LHCN-M2 (cell line): Measurements from ENCODE around the gene SLC17A4. TPM values are rescaled to one million over a fixed set of nuclear protein-coding genes. Genes with fewer than 3 reads are reported as not detected.

Experiments used
- DNase-seq: peaks from one replicate; pipeline ENCODE4 v3.0.0-alpha.2; 2012; ENCODE audit warnings: low read depth
- polyA plus RNA-seq: library from polyadenylated mRNA; unstranded; fragments of >200 nt; gene quantifications from one replicate; pipeline ENCODE4 v1.2.1, GENCODE V29; 2012; ENCODE audit warnings: missing spikeins
- total RNA-seq: library from RNA; depleted of rRNA; stranded (reverse); fragments of >200 nt; gene quantifications from 2 replicates; pipeline ENCODE4 v1.2.3, GENCODE V29; 2014; rRNA removed

SLC17A4 gene, protein sequence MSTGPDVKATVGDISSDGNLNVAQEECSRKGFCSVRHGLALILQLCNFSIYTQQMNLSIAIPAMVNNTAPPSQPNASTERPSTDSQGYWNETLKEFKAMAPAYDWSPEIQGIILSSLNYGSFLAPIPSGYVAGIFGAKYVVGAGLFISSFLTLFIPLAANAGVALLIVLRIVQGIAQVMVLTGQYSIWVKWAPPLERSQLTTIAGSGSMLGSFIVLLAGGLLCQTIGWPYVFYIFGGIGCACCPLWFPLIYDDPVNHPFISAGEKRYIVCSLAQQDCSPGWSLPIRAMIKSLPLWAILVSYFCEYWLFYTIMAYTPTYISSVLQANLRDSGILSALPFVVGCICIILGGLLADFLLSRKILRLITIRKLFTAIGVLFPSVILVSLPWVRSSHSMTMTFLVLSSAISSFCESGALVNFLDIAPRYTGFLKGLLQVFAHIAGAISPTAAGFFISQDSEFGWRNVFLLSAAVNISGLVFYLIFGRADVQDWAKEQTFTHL
- not detected in 2 replicates for total RNA-seq
- polyA plus RNA-seq, result not detected

DNA sequence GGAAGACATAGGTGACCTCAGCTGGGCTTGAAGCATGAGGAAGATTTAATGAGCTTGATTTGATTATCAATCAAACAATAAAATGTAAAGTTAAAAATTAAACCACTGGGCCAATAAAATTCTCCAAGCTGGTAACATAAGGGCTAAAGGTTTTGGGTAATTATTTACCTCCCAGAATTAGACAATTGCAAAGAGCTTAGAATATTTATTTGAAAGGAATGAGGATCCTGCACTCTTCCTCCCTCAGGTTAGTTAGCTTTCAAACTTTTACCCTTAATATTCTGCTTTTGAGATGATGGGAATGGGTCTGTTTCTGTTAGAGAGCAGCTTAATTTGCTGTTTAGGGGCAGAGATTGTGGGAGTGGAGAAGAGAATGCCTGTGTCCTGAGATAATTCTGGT lies at the start of gene SLC17A4:
TSS of gene SLC17A4 (plus strand) at position 208 of the 400 bp plus-strand sequence. CDS start 7,221 bp downstream, outside the sequence.
- no peak for DNase-seq

DNA sequence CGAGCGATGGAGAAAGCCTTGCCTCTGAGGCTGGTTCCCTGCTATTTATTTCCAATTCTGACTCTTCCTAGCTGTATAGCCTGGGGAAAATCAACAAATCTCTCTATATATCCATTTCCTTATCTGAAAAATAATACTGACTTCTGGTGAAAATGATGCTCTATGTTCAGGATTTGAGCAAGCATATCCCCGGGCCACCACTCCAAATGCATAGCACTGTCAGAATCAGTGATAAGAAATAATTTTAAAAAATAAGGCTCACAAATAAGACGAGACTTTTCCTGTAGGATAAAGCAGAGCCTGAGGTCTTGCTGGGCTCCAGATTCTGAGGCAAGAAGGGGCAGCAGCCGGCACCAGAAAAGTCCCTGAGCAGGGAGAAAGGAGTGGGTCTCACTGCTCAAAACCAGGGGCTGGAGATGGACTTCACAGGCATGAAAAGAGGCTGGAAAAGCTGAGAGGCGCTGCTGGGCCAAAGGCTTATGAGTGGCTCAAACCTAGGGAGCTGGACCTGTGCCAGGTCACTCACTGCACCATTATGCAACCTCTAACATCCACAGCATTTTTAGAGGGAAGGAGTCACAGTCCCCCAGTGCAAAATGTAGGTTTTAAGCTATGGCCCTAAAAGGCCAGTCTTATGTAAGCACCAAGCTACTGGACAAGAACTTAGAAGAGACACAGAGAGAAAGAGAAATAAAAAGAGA lies 48.1 kb upstream of the SLC17A4 start:
- peak; percentile 29 for DNase-seq

DNA sequence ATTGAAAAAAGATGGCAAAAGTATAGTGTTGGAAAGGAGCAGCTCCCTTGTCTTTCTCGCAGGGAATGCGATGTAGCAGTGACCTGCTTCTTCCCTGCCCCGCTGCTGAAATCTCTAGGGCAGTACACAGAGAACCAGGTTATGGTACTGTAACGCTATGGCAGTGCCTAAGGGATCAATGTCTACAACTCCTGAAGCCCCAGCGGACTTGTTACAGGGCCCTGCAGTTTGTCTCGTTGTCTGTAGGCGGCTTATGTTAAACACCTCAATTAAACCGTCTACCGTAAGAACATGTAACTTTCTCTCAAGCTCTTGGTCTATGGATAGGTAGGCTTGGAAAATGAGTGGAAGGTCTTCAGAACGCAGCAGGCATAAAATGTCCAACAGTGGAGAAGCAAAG lies 44.8 kb upstream of the SLC17A4 start:
- no peak for DNase-seq

DNA sequence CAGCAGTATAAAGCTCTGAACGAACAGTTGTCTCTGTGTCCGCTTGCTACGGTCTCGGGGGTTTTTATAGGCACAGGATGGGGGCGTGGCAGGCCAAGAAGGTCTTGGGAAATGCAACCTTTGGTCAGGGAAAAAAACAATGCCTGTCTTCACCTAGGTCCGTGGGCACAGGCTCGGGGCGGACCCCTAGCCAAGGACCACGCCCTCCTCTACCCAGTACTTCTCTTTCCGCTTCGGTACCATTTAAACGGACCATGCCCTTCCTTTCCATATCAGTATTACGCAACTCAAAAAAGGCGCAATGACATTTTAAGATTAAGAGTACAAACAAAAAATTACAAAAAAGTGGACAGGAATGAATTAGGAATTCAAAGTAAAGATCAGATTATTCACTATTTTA lies 44.3 kb upstream of the SLC17A4 start:
- no peak for DNase-seq

DNA sequence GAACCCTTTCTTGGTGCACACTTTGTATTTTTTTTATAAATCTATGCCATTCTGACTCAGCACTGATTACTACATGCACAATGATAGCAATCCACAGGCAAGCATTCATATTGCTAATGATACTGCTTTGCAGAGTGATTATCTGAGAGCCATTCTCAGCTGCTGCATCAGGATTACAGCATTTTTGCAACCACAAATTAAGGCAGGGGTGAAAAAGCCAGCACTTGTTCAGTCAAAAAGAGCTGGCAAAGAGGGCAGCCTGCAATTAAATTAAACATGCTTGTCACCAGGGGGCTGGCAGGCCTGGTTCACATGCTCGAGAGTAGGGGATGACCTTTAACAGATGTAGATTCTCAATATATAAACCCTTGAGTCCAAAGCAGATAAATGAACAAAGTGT lies 40.7 kb upstream of the SLC17A4 start:
- DNase-seq, result peak; percentile 41

DNA sequence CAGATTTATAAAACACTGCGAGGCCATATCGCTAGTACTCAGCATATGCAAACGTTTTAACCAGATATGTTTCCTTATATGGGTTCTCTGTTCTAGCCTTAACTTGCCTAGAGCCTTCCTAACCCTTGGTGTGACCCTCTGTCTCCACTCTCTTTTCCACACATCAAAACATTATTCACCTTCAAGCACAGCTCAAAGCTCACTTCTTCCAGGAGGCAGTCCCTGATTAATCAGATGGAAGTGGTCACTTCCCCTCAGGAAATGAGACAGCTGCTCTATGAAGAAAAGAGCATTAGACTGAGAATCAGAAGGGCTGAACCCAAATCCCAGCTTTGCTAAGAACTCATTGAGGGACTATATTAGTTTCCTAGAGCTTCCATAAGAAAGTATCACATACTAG lies 39.8 kb upstream of the SLC17A4 start:
- peak; percentile 11 for DNase-seq

DNA sequence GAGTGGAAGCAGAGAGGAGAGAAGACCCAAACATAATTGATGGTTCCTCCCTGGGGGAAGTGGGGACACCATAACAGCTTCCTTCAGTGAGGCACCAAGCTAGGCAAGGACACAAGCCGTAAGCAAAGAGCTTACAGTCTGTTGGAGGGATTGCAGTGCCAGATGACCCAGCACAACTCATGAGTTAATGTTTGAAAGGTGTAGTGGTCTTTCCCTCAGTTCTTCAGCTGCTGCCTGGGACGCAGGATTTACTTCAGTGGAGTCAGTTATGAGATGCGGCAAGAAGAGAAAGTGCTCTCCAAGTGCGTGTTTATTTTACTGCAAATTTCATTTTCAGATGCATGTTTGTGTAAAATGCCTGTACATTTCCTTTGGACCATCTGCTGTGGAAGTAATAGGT lies 38.7 kb upstream of the SLC17A4 start:
- DNase-seq, result no peak

DNA sequence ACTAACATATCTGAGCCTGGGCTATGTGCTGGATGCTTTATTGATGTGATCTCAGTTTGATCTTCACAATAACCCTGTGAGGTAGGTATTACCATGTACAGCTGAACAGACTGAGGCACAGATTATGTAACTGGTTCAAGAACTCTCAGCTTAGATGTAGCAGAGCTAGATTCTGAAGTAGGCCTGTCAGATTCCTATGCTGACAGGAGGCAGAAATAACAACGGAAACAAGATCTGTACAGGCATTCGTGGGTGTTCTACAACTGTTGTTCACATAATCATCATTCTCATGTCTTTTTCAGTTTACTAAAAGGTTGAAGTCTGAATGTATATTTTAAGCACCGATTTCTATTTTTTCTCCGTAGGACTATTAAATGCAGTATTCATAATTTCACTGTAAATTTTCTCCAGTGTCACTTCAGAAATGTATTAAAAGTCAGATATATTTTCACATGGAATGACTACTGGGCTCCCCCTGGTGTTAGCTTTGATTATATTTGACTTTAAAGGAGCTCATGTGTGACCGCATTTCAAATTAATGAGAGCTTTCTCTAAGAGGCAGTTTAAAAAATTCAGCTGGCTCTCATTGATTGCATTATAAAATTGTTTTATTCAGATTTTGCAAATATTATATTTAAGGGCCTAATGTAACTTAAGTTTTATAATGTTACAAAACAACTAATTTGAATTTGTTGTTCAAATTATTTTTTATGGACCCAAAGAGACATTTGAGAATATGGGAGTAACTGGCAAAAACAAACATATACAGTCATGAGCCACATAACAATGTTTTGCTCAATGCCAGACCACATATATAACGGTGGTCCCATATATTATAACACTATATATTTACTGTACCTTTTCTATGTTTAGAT lies 36.4 kb upstream of the SLC17A4 start:
- DNase-seq, result peak; percentile 56

DNA sequence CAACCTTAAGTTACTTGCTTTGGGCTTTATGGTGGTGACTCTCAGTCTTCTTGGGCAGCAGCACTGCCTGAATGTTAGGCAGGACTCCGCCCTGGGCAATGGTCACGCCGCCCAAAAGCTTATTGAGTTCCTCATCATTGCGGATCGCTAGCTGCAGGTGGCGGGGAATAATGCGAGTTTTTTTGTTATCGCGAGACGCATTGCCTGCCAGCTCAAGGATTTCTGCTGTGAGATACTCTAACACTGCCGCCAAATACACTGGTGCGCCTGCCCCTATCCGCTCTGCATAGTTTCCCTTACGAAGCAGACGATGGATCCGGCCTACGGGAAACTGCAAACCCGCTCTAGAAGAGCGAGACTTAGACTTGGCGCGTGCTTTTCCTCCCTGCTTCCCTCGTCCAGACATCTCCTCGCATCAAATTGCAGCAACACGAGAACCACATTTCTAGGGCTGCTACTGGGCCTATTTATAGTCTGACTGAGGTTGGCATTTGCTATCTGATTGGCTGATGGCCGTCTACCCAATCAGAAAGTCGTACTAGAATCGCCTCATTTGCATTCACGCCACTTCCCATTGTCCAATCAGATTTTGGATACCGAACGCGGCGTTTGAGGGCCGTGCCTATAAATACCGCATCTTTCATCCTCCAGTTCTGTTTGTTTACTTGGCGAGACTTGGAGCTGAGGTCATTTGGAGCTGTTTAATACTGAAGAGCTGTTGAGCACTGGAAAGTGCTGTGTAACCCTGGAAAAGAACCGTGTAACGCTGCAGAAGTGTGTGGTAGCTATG lies 28.2 kb upstream of the SLC17A4 start:
- no peak for DNase-seq

DNA sequence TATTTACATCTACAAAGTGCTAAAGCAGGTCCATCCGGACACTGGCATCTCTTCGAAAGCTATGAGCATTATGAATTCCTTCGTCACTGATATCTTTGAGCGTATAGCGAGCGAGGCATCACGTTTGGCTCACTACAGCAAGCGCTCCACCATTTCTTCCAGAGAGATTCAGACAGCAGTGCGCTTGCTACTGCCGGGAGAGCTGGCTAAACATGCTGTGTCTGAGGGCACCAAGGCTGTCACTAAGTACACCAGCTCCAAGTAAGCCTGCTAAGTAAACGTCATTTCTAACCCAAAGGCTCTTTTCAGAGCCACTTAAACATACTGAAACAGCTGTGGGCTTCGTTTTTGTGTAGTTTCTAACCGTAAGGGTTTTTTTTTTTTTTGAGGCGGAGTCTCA lies 27.5 kb upstream of the SLC17A4 start:
- DNase-seq, result no peak

DNA sequence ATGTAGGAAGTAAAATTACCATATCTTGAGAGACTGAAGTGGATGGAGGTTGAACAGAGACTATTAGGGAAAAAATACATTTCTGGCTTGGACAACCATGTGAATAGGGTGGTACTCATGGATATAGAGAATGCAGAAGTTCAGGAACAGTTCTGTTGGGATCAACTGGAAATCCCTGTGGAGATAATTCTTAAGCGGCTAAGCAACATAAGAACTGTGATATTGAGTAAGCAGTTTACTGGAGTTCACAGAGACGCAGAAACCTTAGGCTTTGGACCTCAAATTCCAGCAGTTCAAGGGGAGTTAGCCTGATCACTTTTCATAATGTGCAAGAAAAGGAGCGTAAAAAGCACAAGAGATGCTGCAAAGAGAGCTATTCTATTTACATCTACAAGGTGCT lies 23.6 kb upstream of the SLC17A4 start:
- no peak for DNase-seq

DNA sequence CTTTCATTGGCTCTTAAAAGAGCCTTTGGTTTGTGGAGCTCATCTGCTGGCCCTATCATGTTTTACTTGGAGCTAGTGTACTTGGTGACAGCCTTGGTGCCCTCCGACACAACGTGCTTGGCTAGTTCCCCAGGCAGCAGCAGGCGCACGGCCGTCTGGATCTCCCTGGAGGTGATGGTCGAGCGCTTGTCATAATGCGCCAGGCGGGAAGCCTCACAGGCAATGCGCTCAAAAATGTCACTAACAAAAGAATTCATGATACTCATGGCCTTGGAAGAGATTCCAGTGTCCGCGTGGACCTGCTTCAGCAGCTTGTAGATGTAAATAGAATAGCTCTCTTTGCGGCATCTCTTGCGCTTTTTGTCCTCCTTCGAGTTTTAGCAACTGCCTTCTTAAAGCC lies 22.8 kb upstream of the SLC17A4 start:
- no peak for DNase-seq

DNA sequence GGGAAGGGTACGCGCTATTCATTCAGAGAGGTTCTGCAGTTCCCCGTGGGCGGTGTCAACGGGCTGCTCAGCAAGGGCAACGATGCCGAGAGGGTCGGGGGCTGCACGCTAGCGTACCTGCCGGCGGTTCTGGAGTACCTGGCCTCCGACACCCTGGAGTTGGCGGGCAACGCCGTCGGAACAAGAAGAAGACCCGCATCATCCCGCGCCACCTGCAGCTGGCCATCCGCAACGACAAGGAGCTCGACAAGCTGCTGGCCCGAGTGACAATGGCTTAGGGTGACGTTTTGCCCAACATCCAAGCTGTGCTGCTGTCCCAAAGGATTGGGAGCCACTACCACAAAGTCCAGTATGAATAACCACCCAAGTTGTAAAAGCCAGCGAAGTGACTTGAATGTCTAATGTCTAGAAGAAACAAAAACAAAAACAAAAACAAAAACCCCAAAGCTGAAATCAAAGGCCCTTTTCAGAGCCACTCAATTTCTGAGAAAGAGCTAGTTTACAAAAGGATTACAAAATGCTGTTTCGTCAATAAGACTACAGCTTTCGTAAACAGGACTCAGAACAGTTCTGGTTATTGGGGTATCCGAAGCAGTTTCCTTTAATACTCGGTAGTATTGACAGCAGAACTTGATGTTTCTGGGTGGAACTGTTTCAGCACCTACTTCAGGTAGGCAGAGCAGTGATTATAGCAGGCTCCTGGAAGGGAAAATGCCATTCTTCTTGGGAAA lies 21.9 kb upstream of the SLC17A4 start:
- no peak for DNase-seq

DNA sequence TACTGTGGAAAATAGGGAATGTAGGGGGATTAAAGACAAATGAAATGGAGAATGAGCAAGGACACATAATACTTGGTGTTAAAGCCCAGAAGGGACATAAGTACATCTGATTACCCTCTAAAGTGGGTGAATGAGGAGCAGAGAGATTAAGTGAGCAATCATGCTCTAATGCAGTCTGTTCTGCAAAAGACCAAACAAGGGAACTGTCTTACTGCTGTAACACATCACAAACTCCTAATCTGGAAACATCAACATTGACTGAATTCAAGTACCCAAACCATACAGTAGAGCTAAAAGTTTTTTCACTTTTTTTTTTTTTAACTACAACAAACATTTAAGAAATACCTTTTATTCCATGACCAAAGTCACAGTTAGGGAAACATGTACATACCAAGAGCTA lies 19.3 kb upstream of the SLC17A4 start:
- DNase-seq, result no peak

DNA sequence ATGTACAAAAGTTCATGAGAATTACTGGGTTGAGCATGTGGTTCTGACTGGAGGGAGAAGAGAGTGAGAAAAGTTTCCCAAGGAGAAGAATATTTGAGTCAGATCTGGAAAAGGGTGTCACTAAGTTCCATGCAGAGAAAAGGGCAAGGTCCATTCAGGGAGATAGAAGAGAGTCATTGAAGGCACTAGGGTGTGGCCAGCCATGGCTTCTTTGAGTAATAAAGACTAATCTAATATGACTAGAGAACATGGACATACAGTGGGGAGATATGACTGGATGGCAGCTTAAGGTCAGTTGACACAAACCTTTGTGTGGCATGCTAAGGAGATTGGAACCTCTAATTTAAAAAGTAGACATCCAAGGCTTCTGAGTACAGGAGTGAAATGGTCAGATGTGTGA lies 10.7 kb upstream of the SLC17A4 start:
- DNase-seq, result no peak

DNA sequence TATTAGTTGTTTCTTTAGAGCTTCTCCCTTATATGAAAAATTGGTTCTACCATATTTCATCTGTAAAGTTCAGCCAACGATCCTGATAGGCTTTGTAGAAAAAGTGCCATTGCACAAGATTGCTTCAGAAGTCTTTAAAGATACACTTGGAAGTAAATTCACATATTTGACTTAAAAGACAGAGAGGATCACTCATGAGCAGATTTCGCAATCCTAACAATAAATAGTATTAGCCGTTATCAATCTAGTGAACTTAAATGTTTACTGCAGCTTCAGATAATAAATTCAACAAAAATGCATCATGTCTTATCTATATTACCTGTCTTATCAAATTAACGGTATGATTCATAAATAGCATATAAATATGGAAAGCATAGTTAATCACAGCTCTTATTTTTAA lies 8.7 kb upstream of the SLC17A4 start:
- DNase-seq, result no peak

DNA sequence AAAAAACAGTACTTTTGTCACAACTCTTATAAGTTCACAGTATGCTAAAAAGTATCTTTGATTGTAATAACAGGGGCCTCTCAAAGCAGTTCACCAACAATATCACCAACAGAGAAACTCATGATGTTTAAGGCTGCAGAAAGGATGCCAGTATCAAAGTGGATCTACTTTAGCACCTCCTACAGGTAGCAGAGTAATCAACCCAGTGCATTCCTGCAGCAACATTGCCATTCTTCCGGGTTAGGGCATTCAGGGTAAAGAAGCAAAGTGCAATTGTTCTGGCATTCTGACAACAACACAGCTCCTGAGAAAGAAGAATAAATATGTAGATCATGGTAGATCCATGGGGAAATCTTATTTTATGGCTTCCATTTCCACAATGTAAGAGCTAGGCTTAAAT lies 7.6 kb upstream of the SLC17A4 start:
- DNase-seq, result no peak

DNA sequence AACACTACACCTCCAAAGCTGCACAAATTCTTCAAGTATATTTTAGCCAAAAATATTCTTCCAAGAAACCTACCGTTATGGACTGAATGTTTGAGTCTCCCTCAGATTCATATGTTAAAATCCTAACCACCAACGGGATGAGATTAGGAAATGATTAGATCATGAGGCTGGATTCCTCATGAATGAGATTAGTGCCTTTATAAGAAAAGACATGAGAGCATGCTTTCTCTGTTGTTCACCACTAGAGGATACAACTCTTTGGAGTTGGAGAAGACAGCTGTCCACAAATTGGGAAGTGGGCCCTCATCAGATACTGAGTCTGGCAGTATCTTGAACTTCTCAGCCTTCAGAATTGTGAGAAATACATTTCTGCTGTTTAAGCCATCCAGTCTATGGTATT lies 7.1 kb upstream of the SLC17A4 start:
- DNase-seq, result no peak

DNA sequence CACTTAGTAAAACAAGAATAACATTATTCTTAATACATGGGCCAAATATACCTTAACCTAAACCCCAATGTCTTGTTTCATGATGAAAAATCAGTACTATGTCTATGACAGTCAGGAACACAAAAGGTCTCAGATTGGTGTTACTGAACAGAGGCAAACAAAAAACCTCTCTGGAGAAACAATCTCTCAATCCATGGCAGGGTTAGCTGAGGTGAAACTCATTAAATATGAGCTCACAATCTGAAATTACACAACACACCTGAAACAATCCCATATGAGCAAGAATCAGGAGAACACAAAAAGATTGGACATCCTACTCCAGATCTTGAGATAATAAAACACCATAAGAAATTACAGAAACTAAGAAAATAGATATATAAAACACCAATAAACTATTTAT lies 6.5 kb upstream of the SLC17A4 start:
- no peak for DNase-seq
